ENCODE results near the gene NUDT22. TPM values are rescaled to one million over a fixed set of nuclear protein-coding genes. Genes with fewer than 3 reads are reported as not detected.

Gene NUDT22
- total and polyA plus RNA-seq, 2 donors (not counting 1 experiment from before 2014, with no cell fraction given), result 104 to 139 TPM

DNA sequence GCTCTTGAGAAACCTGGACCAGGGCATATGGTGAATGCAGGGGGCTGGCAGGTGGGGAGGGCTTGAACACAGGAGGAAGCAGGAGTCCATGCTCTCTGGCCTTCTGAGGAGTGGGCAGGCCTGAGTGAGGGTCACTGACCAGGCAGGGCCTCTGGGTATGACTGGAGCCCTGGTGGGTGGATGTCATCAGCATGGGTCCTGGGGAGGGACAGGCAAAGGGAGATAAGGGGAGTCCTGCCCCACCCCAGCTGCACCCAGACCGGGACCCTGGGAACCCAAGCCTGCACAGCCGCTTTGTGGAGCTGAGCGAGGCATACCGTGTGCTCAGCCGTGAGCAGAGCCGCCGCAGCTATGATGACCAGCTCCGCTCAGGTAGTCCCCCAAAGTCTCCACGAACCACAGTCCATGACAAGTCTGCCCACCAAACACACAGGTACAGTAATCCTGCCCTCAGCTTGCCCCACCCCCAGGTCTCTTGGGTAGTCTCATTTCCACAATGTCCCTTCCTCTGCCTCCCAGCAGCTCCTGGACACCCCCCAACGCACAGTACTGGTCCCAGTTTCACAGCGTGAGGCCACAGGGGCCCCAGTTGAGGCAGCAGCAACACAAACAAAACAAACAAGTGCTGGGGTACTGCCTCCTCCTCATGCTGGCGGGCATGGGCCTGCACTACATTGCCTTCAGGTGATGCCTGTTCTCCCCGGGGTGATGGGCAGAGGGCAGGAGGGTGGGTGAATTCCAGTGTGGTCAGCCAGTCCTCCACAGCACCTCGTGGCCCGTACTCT lies 6.3 kb downstream of the NUDT22 start:
- Histone ChIP-seq H3K4me1 (ENCODE audit: control insufficient read depth in 2 of 2, insufficient read depth in 2 of 2, low read length in 2 of 2) (peaks cover 38 to 59% of the 10 kb centered on the region in 2 donors), H3K27me3 (replicated peaks in 1 of 4; ENCODE audit: control extremely low read depth in 1 of 4, control insufficient read depth in 3 of 4, insufficient read depth in 4 of 4, low read length in 3 of 4) (no peaks in the 10 kb centered on the region), H3K9me3 (ENCODE audit: control extremely low read depth in 1 of 3, control insufficient read depth in 2 of 3, insufficient read depth in 1 of 3, low read length in 2 of 3) (no peaks in the 10 kb centered on the region), H2AFZ (ENCODE audit: insufficient read depth, low read depth, low read length, poor library complexity, severe bottlenecking) (no peak overlapping the region), H4K20me1 (ENCODE audit: control insufficient read depth, insufficient read depth, low read length, poor library complexity, severe bottlenecking) (peaks cover 25% of the 10 kb centered on the region), H3K36me3 (replicated peaks in 1 of 2; ENCODE audit: control extremely low read depth in 1 of 2, control insufficient read depth in 1 of 2, extremely low read depth in 1 of 2, insufficient read depth in 2 of 2, low read length in 1 of 2) (peaks cover 0 to 10% of the 10 kb centered on the region in 2 experiments), H3K79me2 (ENCODE audit: control insufficient read depth, insufficient read depth, low read length) (peaks cover 24% of the 10 kb centered on the region), H3K9ac (ENCODE audit: low read length) (no peak overlapping the region), H3K27ac (ENCODE audit: low read length in 2 of 2) (no peak overlapping the region), H3K4me2 (replicated peaks; ENCODE audit: low read depth, low read length, poor library complexity, severe bottlenecking) (peak overlapping the region; percentile 99), H3K4me3 (ENCODE audit: control extremely low read depth in 1 of 5, extremely low read depth in 1 of 5, insufficient read depth in 1 of 5, low read depth in 2 of 5, low read length in 4 of 5) (no peak overlapping the region)
- Mint-ChIP-seq H3K4me3 (peak overlapping the region; percentile 76), H3K9me3 (ENCODE audit: insufficient read depth) (no peaks in the 10 kb centered on the region), H3K4me1 (peaks cover 55% of the 10 kb centered on the region), H3K27ac (peak overlapping the region; percentile 72), H3K27me3 (no peaks in the 10 kb centered on the region)
- intact Hi-C loops (cut with micrococcal nuclease), result no loop called here
- POLR2A ChIA-PET, result interaction anchor here (0.6 to 2.4 kb wide), 7 partner anchors 9 to 69 kb away, joined by 3 to 11 read pairs (median 5); partner anchors contain the start of genes FKBP2 and STIP1
- DNase-seq (no peak), ATAC-seq (ENCODE audit: low read depth) (no peak)
- TF ChIP-seq CTCF (IDR thresholded peaks at IDR 0.05) (no peak), EZH2 (IDR thresholded peaks at IDR 0.05; ENCODE audit: borderline replicate concordance, insufficient read depth, low read depth, low read length, poor library complexity, severe bottlenecking) (no peak)
- 93% methylated on average over 13 of the region's 15 CpGs for WGBS (ENCODE audit: insufficient coverage)
- CTCF ChIA-PET, result interaction anchor here (0.7 to 1.6 kb wide), 8 partner anchors 8 to 72 kb away, joined by 3 to 6 read pairs (median 4); partner anchors contain the start of gene ESRRA

DNA sequence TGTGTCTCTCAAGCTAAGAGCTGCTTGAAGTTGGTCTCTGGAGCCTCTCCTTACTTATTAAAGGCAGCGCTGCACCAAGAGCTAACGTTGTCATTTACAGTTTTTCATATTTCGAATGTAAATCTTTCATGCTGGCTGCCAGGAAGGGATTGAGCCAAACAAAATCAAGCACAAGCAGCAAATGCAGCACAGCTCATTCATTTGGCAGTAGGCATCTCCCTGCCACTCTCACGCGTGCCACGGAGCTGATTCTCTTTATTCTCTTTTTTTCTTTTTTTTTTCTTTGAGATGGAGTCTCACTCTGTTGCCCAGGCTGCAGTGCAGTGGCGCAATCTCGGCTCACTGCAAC lies 6.9 kb downstream of the NUDT22 start:
- Histone ChIP-seq H3K27me3 (replicated peaks in 1 of 4; ENCODE audit: control extremely low read depth in 1 of 4, control insufficient read depth in 3 of 4, insufficient read depth in 4 of 4, low read length in 3 of 4) (no peaks in the 10 kb centered on the region), H3K9ac (ENCODE audit: low read length) (no peak overlapping the region), H2AFZ (ENCODE audit: insufficient read depth, low read depth, low read length, poor library complexity, severe bottlenecking) (no peak overlapping the region), H3K36me3 (replicated peaks in 1 of 2; ENCODE audit: control extremely low read depth in 1 of 2, control insufficient read depth in 1 of 2, extremely low read depth in 1 of 2, insufficient read depth in 2 of 2, low read length in 1 of 2) (peaks cover 0 to 16% of the 10 kb centered on the region in 2 experiments), H4K20me1 (ENCODE audit: control insufficient read depth, insufficient read depth, low read length, poor library complexity, severe bottlenecking) (peaks cover 25% of the 10 kb centered on the region), H3K27ac (ENCODE audit: low read length in 2 of 2) (no peak overlapping the region), H3K79me2 (ENCODE audit: control insufficient read depth, insufficient read depth, low read length) (peaks cover 23% of the 10 kb centered on the region), H3K4me2 (replicated peaks; ENCODE audit: low read depth, low read length, poor library complexity, severe bottlenecking) (no peak overlapping the region), H3K4me1 (ENCODE audit: control insufficient read depth in 2 of 2, insufficient read depth in 2 of 2, low read length in 2 of 2) (peaks cover 35 to 62% of the 10 kb centered on the region in 2 donors), H3K9me3 (ENCODE audit: control extremely low read depth in 1 of 3, control insufficient read depth in 2 of 3, insufficient read depth in 1 of 3, low read length in 2 of 3) (no peaks in the 10 kb centered on the region), H3K4me3 (ENCODE audit: control extremely low read depth in 1 of 5, extremely low read depth in 1 of 5, insufficient read depth in 1 of 5, low read depth in 2 of 5, low read length in 4 of 5) (no peak overlapping the region)
- peak overlapping the region; percentile 72 for H3K27ac Mint-ChIP-seq
- no peaks in the 10 kb centered on the region for H3K27me3 Mint-ChIP-seq
- ATAC-seq (ENCODE audit: low read depth), result no peak
- TF ChIP-seq CTCF (IDR thresholded peaks at IDR 0.05) (no peak), EZH2 (IDR thresholded peaks at IDR 0.05; ENCODE audit: borderline replicate concordance, insufficient read depth, low read depth, low read length, poor library complexity, severe bottlenecking) (no peak)
- peak overlapping the region; percentile 76 for H3K4me3 Mint-ChIP-seq
- POLR2A ChIA-PET, result interaction anchor here (0.7 to 2.4 kb wide), 8 partner anchors 8 to 68 kb away, joined by 3 to 11 read pairs (median 6); partner anchors contain the start of genes FKBP2 and STIP1
- CTCF ChIA-PET, result interaction anchor here (0.7 to 1.6 kb wide), 7 partner anchors 9 to 72 kb away, joined by 3 to 6 read pairs (median 3); partner anchors contain the start of gene ESRRA
- H3K9me3 Mint-ChIP-seq (ENCODE audit: insufficient read depth), result no peaks in the 10 kb centered on the region
- intact Hi-C loops (cut with micrococcal nuclease), result no loop called here
- H3K4me1 Mint-ChIP-seq, result peaks cover 57% of the 10 kb centered on the region
- no peak for DNase-seq
- 98% methylated on average over 6 of the region's 8 CpGs for whole genome bisulfite sequencing (ENCODE audit: insufficient coverage)
